NCI-H524 (cell line): ENCODE data around the gene RBM47.
"Not testable (repeated sequence)": the region's sequence is repeated elsewhere in the genome, so short reads cannot be mapped to it uniquely, and the experiment has no call there.

Source experiments
- DNase-seq, 2 experiments: peaks; one replicate each; lab custom pipeline; 2025; lab: John Stamatoyannopoulos, UW

The RBM47 gene

GRCh38 chr4:40629401-40630334 lies at the start of gene RBM47:
RBM47 (minus strand) TSS chr4:40629864; CDS start chr4:40438893, 190,971 bp downstream.
- DNase-seq: peak; percentile 5 to 31

- no peak for DNase-seq
These were observed 48.8 kb upstream of the RBM47 start for GRCh38 chr4:40678421-40678820.

GRCh38 chr4:40675166-40675565 lies 45.5 kb upstream of the RBM47 start:
- DNase-seq: no peak

DNA sequence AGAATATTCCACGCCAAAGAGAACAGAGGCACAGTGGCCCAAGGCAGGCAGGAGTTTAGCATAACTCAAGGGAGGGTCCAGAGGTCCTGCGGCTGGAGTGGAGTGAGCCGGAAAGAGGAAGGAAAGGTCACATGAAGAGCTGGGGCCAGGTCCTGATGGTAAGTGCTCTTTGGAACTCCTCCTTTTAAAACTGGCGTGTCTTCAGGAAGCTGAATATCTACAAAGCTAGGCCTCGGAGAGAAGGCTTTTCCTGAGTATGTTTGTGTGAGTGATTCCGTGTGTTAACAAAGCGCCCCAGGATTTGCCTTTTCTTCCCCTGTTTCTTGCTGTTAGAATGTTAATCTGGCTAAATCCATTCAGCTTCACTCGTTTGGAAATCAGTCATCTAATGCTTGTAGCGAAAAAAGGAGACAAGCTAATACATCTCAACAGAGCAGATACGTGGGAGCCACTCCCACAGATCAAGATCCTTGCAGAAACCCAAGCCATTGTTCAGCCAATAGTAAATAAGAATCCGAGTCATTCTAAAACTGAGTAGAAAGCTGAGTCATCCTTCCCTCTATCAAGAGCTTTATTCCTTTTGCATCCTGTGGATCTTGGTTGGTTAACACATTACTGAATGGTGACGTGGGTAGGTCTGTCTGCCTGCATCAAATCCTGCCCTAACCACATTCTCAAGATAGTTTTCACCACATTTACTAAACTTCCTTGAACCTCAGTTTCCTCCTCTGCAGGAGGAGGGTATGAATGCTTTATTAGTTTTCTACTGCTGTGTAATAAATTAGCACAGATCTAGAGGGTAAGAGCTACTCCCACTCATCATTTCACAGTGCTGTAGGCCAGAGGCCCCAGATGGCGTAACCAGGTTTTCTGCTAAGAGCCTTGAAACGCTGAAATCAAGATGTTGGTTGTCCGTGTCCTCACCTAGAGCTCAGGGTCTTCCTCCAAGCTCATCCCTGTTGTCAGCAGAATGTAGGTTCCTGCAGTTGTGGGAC lies 43.2 kb upstream of the RBM47 start:
- peak; percentile 28 to 35 for DNase-seq

- no peak for DNase-seq
These were observed 39.8 kb upstream of the RBM47 start for GRCh38 chr4:40669504-40669903.

DNA sequence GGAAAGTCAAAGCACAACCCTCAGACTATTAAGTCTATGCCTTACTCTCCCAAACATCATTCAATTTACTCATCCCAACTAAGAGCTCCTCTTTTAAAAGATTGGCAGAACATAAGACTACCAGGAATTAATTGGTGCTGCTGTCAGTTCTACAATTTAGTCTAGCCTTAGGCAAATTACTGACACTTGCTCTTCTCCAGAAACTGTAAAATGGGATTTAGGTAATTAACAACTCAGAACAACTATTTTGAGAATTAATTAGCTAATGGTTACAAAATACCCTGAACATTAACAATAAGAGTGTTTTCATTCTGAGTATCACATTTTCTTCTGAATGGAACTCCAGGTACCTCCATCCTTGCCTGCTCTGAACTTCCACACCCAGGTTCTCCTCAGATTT lies 36.2 kb upstream of the RBM47 start:
- no peak for DNase-seq

DNA sequence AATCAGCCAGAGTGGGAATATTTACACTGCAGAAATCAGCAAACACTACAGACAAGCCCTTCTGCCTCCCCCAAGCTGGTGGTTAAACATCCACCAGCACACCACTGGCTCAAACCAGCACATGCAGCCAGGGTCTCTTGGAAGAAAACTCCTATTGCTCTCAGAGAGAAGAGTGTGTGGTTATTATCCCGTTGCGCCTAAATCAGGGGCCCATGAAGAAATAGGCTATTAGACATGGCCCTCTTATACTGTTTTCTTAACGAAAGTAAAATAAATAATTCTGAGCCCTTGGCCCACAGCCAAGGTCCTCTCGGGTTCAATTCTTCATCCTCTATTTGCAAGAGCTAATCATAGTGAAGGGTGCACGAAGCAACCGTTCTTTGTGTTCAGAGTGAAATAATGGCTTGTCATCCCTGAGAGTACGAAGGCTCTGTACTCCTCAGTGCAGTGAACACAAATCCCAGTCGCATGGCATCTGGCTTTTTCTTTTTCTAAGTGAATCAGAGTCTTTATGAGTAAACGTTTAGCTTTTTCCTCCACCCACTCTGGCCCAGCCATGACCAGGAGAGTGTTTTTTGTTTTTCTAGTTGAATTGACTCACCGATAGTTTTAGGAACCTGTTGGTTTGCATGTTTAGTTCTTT lies 33.4 kb upstream of the RBM47 start:
- no peak for DNase-seq

DNA sequence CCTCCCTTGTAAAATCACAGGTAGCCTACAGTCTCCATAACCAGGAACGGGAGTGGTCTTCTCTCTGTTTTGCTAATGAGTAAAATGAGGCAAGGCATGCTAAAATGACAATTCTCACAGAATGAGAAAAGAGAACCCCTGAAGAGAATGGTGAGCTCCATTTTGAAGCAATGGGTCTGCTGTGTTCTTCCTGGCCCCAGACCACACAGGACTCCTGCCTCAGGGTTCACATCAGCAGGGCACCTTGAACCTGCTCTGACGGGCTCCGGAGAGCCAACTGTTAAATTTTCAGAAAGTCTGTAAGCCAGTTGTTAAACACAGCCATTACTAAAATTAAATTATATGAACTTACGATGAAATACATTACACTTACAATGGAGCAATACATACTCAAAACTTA lies 32.1 kb upstream of the RBM47 start:
- DNase-seq: no peak

DNA sequence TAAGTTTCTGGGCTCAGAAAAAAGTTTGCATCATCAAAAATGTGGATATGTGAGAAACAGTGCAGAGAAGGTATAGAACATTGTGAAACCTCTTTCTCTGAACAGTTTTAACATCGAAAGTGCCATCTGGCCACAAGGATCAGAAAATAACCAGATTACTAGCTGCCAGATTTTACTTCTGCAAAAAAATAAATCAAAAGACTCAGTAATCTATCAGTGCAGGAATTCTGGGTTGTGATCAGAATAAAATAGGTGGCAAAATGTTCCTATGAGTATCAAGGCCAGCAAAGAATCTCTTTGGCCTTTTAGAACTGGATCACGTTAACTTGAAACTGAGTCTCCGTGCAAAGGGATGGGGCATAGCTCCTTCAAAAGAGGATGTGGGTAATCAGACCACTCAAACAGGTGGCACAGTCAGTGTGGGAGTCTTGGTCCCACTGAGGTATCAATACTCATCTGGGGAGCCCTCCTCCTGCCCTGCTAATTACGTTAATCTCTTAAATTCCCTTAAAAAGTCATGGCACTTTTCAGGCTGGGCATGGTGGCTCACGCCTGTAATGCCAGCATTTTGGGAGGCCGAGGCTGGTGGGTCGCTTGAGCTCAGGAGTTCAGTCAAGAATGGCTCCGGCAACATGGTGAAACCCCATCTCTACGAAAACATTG lies 26.7 kb upstream of the RBM47 start:
- peak in 1 of 2 experiments; percentile 39 for DNase-seq

DNA sequence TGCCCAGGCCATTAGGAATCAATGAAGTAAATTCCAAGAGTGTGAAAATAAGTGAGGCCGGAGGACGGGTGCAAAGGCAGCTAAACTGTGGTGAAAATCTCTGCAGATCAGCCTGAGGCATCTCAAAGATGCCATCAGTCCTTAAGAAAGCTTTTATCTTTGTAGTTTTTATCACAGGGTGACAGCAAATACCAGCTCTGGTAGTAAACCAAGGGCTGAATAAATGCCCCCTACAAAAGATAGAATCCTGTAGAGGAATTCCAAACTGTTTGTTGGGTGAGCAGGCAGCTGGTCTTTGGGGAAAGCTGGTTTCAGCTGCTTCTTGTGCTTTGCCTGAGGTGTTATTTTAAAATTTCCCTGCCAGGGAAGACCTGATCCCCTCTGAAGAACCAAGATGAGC lies 21.6 kb upstream of the RBM47 start:
- DNase-seq: no peak

DNA sequence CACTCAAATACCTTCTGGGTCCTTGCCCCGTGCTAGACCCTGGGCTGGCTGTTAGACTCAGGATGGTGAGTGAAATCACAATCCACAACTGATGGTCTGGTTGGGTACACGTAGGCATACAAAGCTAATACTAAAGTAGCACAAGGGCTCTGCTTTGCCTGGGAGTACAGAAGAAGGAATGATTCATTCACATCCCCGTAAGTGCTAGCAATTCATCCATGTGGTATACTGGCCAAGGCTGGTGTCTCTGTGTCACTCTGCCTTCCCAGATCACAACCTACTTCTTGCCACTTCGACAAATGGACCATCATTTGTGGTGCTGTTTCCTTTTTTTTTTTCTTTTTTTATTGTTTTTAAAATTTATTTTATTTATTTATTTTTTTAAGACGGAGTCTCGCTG lies 19.7 kb upstream of the RBM47 start:
- DNase-seq: no peak

GRCh38 chr4:40648742-40649281 lies 19.1 kb upstream of the RBM47 start:
- DNase-seq: no peak

GRCh38 chr4:40648131-40648530 lies 18.5 kb upstream of the RBM47 start:
- peak in 1 of 2 experiments; percentile 41 for DNase-seq

DNA sequence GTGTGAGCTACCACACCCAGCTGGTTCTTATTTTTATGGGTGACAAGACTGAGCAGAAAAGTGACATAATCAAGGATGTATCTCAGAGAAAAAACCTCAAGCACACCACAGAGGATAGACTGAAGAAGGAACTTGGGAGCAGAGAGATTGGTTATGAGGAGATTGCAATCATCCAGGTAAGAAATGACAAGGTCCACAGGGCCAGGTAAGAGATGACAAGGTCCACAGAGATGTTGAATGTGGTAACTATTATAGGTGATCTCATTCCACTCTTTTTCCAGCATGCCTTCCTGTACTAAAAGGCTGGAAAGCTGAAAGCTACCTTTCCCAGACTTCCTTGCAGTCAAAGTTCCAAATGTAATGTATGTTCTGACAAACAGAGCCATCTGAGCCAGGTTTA lies 15.9 kb upstream of the RBM47 start:
- no peak for DNase-seq

DNA sequence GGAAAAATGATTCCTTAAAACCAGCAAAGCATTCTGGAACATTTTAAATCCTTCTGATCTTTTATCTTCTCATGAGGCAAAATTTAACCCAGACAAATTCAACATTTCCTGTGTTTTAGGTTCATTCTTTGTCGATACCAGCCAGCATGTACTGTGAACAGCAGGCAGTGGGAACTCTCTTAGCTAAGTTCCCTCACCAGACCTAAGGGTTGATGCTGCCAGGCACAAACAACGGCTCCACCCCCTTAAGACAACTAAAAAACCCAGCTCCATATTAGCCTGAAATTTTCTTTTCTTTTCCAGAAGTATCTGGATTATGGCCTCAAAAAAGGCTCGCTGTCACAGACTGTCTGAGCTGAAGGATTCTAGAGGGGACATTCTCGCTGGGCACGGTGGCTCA lies 2.4 kb upstream of the RBM47 start:
- DNase-seq: no peak

- no peak for DNase-seq
These were observed 814 bp upstream of the RBM47 start for GRCh38 chr4:40630335-40631021.

DNA sequence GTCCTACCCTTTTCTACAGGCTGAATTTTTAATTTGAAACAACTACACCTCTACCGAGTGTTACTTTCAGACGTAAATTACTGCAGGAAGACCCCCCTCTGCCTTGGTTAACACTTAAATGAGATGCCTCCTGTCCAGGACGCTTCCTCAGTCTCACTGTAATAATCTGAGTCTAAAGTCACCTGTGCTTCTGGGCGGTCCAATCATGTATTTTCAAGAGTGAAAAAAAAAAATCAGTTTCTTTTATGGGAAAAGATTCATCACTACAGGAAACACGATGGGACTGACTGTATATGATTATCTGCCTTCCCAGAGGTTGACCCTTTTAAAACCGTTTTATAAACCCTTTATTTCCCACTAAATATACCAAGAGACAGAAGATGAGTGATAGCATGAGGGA lies 776 bp downstream of the RBM47 start:
- no peak for DNase-seq

- not testable (repeated sequence) for DNase-seq
These were observed 1.3 kb downstream of the RBM47 start for GRCh38 chr4:40628407-40628806.

GRCh38 chr4:40627540-40627939 lies 2.1 kb downstream of the RBM47 start:
- no peak for DNase-seq

GRCh38 chr4:40626183-40626990 lies 3.3 kb downstream of the RBM47 start:
- DNase-seq: no peak
